D341Med (cell line): ENCODE results near the gene CACNA1B.
"Not testable (repeated sequence)": the region's sequence is repeated elsewhere in the genome, so short reads cannot be mapped to it uniquely, and the experiment has no call there.

ENCODE experiments used
- DNase-seq: peaks from one replicate; pipeline ENCODE4 v3.0.0; 2012; ENCODE audit warnings: low spot score

CACNA1B gene

DNA sequence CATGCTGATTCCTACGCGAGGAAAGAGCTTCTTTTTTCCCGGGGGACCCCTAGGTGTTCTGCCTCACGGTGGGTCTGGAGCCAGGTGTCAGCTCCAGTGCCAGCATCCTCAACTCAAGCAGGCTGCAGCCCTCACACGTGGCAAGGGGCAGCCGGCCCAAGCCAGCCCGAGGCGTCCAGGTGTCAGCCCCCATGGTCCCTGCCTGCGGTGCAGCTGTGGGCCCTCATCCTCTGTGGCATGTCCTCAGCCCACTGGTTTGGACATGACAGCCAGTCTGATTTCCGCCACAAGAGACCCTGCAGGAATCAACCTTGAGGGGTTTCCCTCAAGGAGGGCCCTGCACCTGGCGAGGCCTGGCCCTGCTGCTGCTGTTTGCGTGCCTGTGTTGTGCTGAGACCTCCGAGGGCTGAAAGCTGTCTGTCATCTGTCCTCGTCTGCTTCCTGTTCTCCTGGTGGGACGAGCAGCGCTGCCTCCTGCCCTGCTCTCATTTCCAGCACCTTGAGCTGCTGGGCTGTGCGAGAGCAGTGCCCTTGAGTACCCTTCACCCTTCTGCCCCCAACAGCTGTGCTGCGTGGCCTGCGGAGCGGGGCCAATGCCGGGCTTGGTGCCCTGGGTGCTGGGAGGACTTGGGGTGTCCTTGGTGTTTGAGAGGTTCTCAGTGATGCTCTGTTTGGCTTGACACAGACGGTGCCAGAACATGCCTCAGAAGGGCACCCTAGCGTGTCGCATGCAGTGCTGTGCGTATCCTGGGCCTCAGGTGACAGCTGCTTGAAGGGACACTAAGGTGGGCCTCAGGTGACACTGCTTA, 137.6 kb downstream of the CACNA1B start:
- peak; percentile 19 for DNase-seq

GRCh38 chr9:138016406-138017187, 139.0 kb downstream of the CACNA1B start:
- DNase-seq = peak; percentile 18

- DNase-seq = no peak
Observed at GRCh38 chr9:138017200-138017599, 139.6 kb downstream of the CACNA1B start.

DNA sequence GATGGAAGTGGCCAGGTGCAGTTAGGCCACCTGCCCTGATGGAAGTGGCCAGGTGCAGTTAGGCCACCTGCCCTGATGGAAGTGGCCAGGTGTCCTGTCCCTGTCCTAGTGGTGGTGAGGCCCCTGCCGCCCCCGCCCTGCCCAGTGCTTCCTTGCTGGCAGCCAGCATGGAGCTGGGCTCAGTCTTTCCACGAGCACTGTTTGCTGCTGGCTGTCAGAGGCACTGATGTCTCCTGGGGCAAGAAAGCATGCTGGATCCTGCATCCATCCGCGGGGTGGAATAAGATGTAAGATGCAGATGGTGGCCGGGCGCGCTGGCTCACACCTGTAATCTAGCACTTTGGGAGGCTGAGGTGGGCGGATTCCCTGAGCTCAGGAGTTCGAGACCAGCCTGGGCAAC, 141.9 kb downstream of the CACNA1B start:
- DNase-seq = not testable (repeated sequence)

- peak; percentile 32 for DNase-seq
Observed at GRCh38 chr9:138020120-138020794, 142.7 kb downstream of the CACNA1B start.

DNA sequence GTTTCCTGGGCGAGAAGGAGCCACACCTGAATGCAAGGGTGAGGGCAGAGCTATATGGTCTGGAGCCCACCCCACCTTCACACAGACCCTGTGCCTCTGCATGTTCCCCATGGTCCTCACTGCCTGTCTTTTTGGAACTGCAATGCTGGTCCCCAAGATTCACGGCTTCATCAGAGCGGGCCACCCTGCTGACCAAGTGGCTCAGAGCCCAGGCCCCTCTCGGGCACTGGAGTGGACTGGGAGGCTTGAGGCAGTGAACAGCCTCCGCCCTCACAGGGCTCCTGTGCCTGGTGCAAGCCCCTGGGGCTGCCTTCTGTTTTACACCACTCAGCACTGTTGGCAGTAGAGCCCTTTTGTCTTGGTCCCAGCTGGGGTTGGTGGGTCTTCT, 143.2 kb downstream of the CACNA1B start:
- no peak for DNase-seq

GRCh38 chr9:138021251-138022056, 143.9 kb downstream of the CACNA1B start:
- DNase-seq = no peak

DNA sequence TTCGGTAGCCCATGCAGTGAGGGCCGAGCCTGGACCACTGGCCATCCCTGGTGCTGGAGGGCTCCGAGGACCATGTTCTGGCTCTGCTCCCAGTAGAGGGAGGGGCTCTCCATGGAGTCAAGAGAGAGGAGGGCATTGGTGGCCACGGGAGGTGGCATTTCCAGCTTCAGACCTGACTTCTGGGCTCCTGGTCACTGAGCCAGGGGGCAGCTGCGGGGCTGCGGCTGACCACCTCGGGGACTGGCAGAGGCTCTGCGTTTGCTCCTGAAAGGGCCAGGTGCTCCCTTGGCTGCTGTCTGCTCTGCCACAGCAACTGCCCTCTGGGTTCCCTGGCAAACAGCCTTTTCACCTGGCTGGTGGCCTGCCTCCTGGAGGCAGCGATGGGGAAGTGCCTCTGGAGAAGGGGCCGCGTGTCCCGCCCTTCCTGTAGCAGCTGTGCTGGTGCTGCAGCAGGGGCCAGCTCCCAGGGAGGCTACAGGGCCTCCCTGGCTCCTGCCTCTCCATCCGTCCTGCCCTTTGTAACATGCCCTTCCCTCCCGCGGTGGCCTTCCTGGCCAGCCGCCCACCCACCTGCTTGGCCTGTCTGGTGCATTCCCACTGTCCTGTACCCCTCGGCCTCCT, 144.6 kb downstream of the CACNA1B start:
- peak; percentile 40 for DNase-seq

DNA sequence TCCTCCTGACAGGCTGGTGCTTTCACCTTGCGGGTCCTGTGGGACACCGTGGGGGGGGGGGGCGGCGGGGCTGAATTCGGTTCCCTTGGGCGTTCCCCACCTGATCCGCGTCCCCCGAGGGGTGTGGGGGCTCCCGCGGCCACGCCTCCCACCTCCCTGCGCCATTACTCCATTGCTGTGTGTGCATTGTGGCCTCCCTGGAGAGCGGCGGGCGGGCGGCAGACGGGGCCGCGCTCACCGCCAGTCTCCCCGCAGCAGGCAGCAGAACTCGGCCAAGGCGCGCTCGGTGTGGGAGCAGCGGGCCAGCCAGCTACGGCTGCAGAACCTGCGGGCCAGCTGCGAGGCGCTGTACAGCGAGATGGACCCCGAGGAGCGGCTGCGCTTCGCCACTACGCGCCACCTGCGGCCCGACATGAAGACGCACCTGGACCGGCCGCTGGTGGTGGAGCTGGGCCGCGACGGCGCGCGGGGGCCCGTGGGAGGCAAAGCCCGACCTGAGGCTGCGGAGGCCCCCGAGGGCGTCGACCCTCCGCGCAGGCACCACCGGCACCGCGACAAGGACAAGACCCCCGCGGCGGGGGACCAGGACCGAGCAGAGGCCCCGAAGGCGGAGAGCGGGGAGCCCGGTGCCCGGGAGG, 145.3 kb downstream of the CACNA1B start:
- peak; percentile 20 for DNase-seq

DNA sequence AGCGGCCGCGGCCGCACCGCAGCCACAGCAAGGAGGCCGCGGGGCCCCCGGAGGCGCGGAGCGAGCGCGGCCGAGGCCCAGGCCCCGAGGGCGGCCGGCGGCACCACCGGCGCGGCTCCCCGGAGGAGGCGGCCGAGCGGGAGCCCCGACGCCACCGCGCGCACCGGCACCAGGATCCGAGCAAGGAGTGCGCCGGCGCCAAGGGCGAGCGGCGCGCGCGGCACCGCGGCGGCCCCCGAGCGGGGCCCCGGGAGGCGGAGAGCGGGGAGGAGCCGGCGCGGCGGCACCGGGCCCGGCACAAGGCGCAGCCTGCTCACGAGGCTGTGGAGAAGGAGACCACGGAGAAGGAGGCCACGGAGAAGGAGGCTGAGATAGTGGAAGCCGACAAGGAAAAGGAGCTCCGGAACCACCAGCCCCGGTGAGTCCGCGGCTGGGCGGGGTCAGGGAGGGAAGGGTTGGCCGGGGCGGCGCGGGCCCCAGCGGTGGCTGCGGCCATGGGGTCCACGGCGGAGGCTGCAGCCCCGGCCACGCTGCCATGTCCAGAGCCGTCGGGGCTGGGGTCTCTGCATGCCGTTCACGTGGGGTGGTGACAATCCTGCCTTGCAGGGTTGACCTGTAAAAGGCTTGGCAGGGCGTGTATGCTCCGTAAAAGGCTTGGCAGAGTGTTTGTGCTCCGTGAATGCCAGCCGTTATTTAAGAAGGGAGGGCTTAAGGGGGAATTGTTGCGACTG, 146.0 kb downstream of the CACNA1B start:
- peak; percentile 33 for DNase-seq

DNA sequence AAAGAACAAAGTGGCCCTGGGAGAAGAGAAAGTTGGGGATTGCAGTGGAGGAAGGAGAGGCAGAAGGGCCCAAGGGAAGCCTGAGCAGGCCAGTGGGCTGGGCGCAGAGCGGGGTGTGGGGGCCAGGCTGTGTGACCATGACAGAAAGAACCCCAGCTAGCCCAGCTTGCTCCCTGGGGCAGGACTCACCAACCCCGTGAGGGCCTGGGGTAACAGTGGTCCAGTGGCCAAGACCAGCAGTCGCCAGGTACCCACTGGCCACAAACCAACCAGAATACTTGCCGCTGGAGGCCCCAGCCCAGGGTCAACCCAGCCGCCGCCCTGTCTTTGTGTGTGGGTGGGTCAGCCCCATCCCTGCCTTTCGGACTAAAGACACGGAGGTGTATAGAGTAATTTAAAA, 146.5 kb downstream of the CACNA1B start:
- peak; percentile 24 for DNase-seq

DNA sequence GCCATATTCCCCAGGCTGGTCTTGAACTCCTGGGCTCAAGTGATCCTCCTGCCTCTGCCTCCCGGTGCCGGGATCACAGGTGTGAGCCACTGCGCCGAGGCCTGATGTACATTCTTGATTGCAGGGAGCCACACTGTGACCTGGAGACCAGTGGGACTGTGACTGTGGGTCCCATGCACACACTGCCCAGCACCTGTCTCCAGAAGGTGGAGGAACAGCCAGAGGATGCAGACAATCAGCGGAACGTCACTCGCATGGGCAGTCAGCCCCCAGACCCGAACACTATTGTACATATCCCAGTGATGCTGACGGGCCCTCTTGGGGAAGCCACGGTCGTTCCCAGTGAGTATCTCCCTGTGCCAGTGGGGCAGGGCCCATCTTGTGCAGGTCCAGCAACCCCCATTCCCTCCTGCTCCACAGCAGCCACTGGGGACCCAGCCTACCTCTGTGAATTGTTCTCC, 147.3 kb downstream of the CACNA1B start:
- DNase-seq = no peak

- no peak for DNase-seq
Observed at GRCh38 chr9:138025417-138025816, 147.8 kb downstream of the CACNA1B start.

- no peak for DNase-seq
Observed at GRCh38 chr9:138025908-138026307, 148.3 kb downstream of the CACNA1B start.

GRCh38 chr9:138028596-138028995, 151.0 kb downstream of the CACNA1B start:
- DNase-seq = no peak

- DNase-seq = no peak
Observed at GRCh38 chr9:138031186-138031585, 153.6 kb downstream of the CACNA1B start.

- DNase-seq = peak; percentile 9
Observed at GRCh38 chr9:138033950-138034349, 156.4 kb downstream of the CACNA1B start.

DNA sequence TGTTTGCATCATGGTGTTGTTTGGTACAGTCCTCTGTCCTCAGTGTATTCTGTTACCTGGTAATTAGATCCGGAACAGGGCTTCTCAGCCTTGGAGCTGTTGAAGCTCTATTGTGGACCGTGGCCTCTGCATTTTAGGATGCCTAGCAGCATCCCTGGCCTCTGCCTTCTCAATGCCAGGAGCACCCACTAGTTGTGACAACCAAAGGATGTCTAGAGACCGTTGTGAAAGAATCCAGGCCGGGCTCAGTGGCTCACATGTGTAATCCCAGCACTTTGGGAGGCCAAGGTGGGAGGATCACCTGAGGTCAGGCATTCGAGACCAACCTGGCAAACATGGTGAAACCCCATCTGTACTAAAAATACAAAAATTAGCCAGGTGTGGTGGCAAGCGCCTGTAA, 159.6 kb downstream of the CACNA1B start:
- no peak for DNase-seq

DNA sequence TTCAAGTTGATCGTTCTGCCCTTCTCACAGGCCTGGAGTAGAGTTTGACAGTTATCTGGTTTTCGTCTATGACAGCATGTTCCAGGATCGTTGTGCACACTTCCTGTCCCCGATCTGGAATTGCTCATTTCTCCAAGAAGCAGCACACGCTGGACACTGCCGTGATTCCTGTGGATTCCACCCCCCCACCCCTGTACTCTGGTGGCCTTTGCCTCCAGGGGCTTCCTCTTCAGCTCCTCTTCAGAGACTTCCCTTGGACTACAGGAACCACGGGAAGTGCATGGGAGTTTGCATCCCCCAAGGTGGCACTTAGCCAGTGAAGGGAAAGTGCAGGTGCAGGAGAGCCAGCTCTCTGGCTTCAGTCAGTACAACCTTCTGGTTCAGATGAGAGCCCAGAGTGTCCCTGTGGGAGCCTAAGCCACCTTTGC, 160.7 kb downstream of the CACNA1B start:
- peak; percentile 10 for DNase-seq
